ENCODE measurements around the gene LIPG. TPM values are rescaled to one million over a fixed set of nuclear protein-coding genes. Genes with fewer than 3 reads are reported as not detected.
A peak's percentile ranks its signal among the peaks of the same experiment; 100 is the strongest.

The LIPG gene
- total RNA-seq, 1 experiment from 2014 or later: 92.0 TPM

- DNase-seq (ENCODE audit: low read depth, low spot score) (no peak), ATAC-seq (peak; percentile 46)
- TF ChIP-seq REST (IDR thresholded peaks at IDR 0.05; ENCODE audit: insufficient read depth in 1 of 2, low read depth in 2 of 2, low read length in 1 of 2): no peak
- TF ChIP-seq SIN3A (IDR thresholded peaks at IDR 0.05; ENCODE audit: borderline replicate concordance, insufficient read depth, low read depth, low read length): no peak
- TF ChIP-seq TCF7L2 (IDR thresholded peaks at IDR 0.05; ENCODE audit: low read depth, low read length): no peak
- no peak for TF ChIP-seq POLR2AphosphoS5 (IDR thresholded peaks at IDR 0.05; ENCODE audit: low read depth, low read length)
- TF ChIP-seq CTCF (IDR thresholded peaks at IDR 0.05): no peak
- intact Hi-C loops (cut with micrococcal nuclease; ENCODE audit: unreplicated experiment): no loop called here
- H3K4me1 ChIP-seq (ENCODE audit: control insufficient read depth, insufficient read depth, low read length): no peaks in the 10 kb centered on the region
- ChIA-PET POLR2A (no interaction called here), CTCF (interaction anchor here (0.7 kb wide), 1 partner anchor 151 kb away, joined by 12 read pairs; no protein-coding TSS in a partner anchor)
- H3K9me3 ChIP-seq (ENCODE audit: control insufficient read depth, insufficient read depth, low read depth, low read length): no peaks in the 10 kb centered on the region
- no peaks in the 10 kb centered on the region for H3K36me3 ChIP-seq (ENCODE audit: control insufficient read depth, insufficient read depth, low read length)
- in situ Hi-C loops (cut with HindIII; ENCODE audit: low pct_unique_long_range_greater_than_20kb, low sequenced_read_pairs): no loop called here
- H3K27me3 ChIP-seq (ENCODE audit: control insufficient read depth, insufficient read depth, low read length): no peaks in the 10 kb centered on the region
- BruUV-seq (replicated peaks): no TSS peak
- H3K4me3 ChIP-seq (ENCODE audit: low read depth in 2 of 2, low read length in 2 of 2): no peak overlapping the region
- H3K27ac ChIP-seq (ENCODE audit: low read length): peak overlapping the region; percentile 65
Measured at GRCh38 chr18:49596687-49597086, 34.8 kb downstream of the LIPG start.

- no peaks in the 10 kb centered on the region for H3K4me1 ChIP-seq (ENCODE audit: control insufficient read depth, insufficient read depth, low read length)
- in situ Hi-C loops (cut with HindIII; ENCODE audit: low pct_unique_long_range_greater_than_20kb, low sequenced_read_pairs): no loop called here
- peak; percentile 76; the same call in 1 of the 2 replicates for TF ChIP-seq TCF7L2 (IDR thresholded peaks at IDR 0.05; ENCODE audit: low read depth, low read length)
- no peak for TF ChIP-seq POLR2AphosphoS5 (IDR thresholded peaks at IDR 0.05; ENCODE audit: low read depth, low read length)
- no TSS peak for BruUV-seq (replicated peaks)
- ATAC-seq (peak; percentile 88), DNase-seq (ENCODE audit: low read depth, low spot score) (no peak)
- no peaks in the 10 kb centered on the region for H3K27me3 ChIP-seq (ENCODE audit: control insufficient read depth, insufficient read depth, low read length)
- H3K4me3 ChIP-seq (ENCODE audit: low read depth in 2 of 2, low read length in 2 of 2): no peak overlapping the region
- H3K9me3 ChIP-seq (ENCODE audit: control insufficient read depth, insufficient read depth, low read depth, low read length): no peaks in the 10 kb centered on the region
- intact Hi-C loops (cut with micrococcal nuclease; ENCODE audit: unreplicated experiment): no loop called here
- CTCF ChIA-PET: interaction anchor here (0.5 to 0.7 kb wide), 2 partner anchors 21 to 151 kb away, joined by 12 read pairs; no protein-coding TSS in a partner anchor
- H3K27ac ChIP-seq (ENCODE audit: low read length): peak overlapping the region; percentile 65
- POLR2A ChIA-PET: interaction anchor here (0.6 kb wide), 1 partner anchor 1403 kb away, joined by 6 read pairs; no protein-coding TSS in a partner anchor
- no peaks in the 10 kb centered on the region for H3K36me3 ChIP-seq (ENCODE audit: control insufficient read depth, insufficient read depth, low read length)
Measured at GRCh38 chr18:49597157-49597931, 35.5 kb downstream of the LIPG start.

GRCh38 chr18:49601211-49601610, 39.4 kb downstream of the LIPG start:
- ATAC-seq (no peak), DNase-seq (ENCODE audit: low read depth, low spot score) (no peak)
- TF ChIP-seq SIN3A (IDR thresholded peaks at IDR 0.05; ENCODE audit: borderline replicate concordance, insufficient read depth, low read depth, low read length) (no peak), CTCF (IDR thresholded peaks at IDR 0.05) (no peak), POLR2AphosphoS5 (IDR thresholded peaks at IDR 0.05; ENCODE audit: low read depth, low read length) (no peak), TCF7L2 (IDR thresholded peaks at IDR 0.05; ENCODE audit: low read depth, low read length) (no peak), REST (IDR thresholded peaks at IDR 0.05; ENCODE audit: insufficient read depth in 1 of 2, low read depth in 2 of 2, low read length in 1 of 2) (no peak)
- ChIA-PET CTCF (interaction anchor here (0.5 kb wide), 1 partner anchor 67 kb away, joined by 4 read pairs; no protein-coding TSS in a partner anchor), POLR2A (no interaction called here)
- Histone ChIP-seq H3K9me3 (ENCODE audit: control insufficient read depth, insufficient read depth, low read depth, low read length) (no peaks in the 10 kb centered on the region), H3K4me1 (ENCODE audit: control insufficient read depth, insufficient read depth, low read length) (no peaks in the 10 kb centered on the region), H3K36me3 (ENCODE audit: control insufficient read depth, insufficient read depth, low read length) (no peaks in the 10 kb centered on the region), H3K4me3 (ENCODE audit: low read depth in 2 of 2, low read length in 2 of 2) (no peak overlapping the region), H3K27me3 (ENCODE audit: control insufficient read depth, insufficient read depth, low read length) (no peaks in the 10 kb centered on the region), H3K27ac (ENCODE audit: low read length) (no peak overlapping the region)
- no TSS peak for BruUV-seq (replicated peaks)
- in situ Hi-C loops (cut with HindIII; ENCODE audit: low pct_unique_long_range_greater_than_20kb, low sequenced_read_pairs): no loop called here
- intact Hi-C loops (cut with micrococcal nuclease; ENCODE audit: unreplicated experiment): no loop called here
